Putamen (tissue), 1 donor: ENCODE data around the gene TNRC18.
A peak's percentile ranks its signal among the peaks of the same experiment; 100 is the strongest.

Source experiments
- DNase-seq: peaks from one replicate; pipeline ENCODE4 v3.0.0-alpha.2; 2016; ENCODE audit warnings: low spot score

The TNRC18 gene

DNA sequence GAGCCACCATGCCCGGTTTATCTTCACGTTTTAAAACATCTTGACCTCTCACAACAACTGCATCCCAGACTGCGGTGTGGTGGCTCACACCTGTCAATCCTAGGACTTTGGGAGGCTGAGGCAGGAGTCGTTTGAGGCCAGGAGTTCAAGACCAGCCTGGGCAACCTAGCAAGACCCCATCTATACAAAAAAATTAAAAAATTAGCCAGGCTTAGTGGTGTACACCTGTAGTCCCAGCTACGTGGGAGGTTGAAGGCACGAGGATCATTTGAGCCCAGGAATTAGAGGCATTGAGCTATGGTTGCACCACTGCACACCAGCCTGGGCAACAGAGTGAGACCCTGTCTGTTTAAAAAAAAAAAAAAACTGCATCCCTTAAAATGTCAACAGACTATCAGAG is 20.2 kb downstream of the TNRC18 start:
- DNase-seq = no peak

DNA sequence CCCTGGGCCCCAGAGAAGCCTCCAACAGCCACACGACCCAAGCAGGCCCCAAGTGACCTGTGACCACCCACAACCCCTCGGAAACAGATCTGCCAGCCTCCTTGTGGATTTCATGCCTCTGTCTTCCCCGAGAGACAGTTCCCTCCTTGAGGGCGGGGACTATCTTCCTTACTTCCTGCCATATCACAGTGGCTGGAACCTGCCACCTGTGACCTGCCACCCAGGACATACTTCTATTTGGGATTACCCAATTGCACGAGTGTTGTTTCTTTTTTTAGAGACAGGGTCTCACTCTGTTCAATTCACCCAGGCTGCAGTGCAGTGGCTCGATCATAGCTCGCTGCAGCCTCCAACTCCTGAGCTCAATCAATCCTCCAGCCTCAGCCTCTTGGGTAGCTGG is 25.9 kb downstream of the TNRC18 start:
- DNase-seq = no peak

DNA sequence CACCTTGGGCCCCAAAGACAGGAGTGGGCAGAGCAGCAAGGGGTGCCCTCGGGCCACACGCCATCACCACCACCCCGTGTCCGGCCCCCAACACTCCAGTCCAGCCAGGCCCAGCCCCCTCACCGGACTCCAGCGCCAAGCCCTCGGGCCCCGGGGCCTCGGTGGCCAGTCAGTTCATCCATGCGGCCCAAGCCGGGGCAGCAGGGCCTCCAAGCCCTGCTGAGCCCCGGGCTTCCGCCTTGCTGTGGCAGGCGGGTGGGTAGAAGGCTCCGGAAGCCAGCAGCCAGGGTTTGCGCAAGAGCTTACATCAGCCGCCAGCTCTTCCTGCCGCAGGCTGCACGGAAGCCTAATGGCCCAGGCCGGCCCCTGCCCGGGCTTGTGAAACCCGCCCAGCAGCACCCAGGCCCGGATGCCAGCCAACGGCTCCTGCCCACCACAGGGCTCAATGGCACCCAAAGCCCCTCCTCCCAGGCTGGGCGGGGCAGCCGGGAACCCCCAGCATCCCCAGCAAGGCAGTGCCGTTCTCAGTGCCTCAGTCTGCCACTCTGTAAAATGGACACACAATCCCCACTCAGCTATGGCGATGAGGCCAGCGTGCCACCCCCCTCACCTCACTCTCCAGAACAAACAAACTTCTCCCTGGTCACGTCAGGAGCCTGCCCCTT is 26.5 kb downstream of the TNRC18 start:
- DNase-seq = peak; percentile 65

DNA sequence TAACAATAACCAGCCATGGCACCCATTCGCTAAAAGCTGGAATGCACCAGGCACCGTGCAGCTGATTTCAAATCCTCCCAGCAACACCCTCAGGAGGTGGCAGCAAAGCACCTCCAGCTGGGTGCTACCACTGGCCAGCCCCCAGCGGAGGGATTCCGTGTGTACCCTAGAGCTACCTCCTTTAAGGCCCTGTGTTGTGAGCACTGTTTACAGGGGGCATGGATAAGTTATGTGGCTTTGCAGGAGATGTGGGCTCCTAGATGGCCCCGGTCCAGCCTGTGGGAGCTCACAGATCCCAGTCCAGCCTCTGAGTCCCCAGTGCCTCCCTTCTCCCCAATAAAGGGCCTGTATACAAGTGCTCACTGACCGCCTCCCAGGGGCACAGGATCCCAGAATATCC is 27.1 kb downstream of the TNRC18 start:
- no peak for DNase-seq

DNA sequence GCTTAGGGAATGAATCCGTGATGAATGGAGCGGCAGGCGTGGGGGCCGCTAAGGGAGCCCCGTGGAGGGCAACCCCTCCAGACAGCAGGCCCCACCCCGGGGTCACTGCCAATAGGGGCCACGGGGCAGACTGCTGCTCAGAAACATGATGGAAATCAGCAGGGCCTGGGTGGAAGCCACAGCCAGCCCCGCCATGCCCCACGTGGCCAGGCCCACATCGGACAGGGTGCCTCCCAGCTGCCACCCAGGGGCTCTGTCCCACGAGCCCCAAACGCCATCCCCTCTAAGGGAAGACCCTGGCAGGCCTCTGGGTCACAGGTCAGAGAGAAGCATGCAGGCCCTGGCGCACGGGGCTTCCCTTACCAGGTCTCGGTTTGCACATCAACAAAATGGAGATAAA is 28.4 kb downstream of the TNRC18 start:
- DNase-seq = no peak

GRCh38 chr7:5394264-5395105 is 29.1 kb downstream of the TNRC18 start:
- DNase-seq = no peak

DNA sequence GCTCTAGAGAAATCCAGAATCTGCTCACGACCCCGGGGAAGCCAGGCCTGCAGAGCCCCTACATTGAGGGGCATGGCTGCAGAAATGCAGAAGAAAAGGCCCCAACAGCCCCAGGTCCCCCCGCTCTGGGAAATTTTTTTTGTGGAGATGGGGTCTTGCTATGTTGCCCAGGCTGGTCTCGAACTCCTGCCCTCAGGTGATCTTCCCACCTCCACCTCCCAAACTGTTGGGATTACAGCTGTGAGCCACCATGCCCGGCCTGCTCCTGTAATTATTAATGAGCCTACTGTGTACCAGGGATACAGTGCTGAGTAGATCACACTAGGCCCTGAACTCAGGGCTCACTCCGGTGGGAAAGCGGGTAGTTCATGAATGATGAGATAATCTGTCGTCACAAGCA is 29.9 kb downstream of the TNRC18 start:
- no peak for DNase-seq

- no peak for DNase-seq
These were observed 30.3 kb downstream of the TNRC18 start for GRCh38 chr7:5393328-5393727.

GRCh38 chr7:5390918-5391317 is 32.7 kb downstream of the TNRC18 start:
- DNase-seq = no peak

GRCh38 chr7:5388905-5389433 is 34.7 kb downstream of the TNRC18 start:
- DNase-seq = no peak

- no peak for DNase-seq
These were observed 35.2 kb downstream of the TNRC18 start for GRCh38 chr7:5388273-5388901.

- no peak for DNase-seq
These were observed 35.9 kb downstream of the TNRC18 start for GRCh38 chr7:5387711-5388245.

DNA sequence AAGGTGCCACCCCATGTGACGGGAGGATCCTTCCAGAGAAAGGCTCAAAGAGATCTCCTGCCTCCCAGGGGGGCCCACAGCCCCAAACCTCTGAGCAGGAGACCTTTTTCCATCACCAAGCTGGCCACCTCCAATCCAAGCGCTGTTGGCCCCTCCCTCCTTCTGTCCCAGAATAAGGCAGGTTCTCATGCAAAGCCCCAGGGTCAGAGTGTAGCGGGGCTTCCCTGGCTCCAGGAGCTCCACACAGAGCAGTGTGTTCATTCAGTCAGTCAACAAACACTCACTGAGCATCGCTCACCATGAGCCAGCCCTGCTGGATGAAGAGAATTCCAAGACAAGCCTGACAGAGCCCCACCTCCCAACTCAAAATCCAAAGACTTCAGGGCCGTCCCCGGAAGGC is 39.0 kb downstream of the TNRC18 start:
- DNase-seq = no peak

DNA sequence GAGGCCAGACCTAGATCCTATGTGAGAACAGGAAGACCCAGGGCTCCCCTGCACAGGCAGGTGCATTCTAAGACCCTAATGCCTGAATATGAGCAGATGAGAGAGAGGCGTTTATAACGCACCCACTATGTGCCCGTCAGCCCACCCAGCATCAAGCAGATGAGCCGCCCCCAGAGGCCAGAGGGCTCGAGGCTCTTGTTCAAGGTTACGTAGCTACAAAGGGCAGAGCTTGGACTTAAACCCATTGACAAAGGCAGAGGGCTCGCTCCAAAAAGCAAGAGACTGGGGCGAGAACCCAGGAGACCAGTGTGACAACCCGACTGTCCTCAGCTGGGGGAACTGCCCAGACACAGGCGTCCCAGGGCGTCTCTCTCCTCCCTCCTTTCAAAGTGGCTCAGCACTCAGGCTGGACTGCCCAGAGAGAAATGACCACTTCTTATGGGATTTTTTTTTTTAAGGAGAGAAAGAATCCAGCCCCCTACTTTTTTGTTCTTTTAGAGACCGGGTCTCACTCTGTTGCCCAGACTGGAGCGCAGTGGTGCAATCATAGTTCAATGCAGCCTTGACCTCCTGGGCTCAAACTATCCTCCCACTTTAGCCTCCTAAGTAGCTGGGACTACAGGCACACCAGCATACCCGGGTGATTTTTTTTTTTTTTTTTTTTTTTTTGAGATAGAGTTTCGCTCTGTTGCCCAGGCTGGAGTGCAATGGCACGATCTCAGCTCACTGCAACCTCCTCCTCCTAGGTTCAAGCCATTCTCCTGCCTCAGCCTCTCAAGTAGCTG is 40.1 kb downstream of the TNRC18 start:
- no peak for DNase-seq

DNA sequence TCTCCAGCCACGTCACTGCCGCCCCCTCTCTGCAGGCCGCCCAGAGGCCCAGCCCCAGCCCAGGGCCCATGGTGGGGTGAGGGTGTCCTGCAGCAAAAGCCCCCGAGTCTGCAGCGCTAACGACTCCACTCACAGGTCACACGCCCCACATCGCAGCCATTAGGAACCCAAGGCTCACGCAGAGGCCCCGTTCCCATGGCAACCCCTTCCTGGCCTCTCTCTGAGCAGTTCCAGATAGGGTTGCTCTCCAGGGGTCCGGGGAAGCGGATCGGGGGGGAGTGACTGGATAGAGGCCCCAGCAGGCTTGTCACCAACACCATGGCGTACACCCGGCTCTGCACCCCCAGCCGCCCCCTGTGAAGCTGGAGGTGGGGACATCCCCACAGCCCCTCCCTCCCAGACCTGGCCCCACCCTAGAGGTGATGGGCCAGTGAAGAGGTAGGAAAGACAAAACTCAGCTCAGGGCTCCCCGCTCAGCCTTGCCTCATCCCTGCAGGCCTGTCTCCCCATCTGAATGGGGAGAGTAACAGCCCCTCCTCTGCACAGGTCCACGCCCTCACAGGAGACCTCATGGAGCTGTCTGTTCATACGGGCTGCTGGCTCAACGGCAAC is 41.2 kb downstream of the TNRC18 start:
- DNase-seq = peak; percentile 21

- no peak for DNase-seq
These were observed 42.4 kb downstream of the TNRC18 start for GRCh38 chr7:5381071-5381772.

DNA sequence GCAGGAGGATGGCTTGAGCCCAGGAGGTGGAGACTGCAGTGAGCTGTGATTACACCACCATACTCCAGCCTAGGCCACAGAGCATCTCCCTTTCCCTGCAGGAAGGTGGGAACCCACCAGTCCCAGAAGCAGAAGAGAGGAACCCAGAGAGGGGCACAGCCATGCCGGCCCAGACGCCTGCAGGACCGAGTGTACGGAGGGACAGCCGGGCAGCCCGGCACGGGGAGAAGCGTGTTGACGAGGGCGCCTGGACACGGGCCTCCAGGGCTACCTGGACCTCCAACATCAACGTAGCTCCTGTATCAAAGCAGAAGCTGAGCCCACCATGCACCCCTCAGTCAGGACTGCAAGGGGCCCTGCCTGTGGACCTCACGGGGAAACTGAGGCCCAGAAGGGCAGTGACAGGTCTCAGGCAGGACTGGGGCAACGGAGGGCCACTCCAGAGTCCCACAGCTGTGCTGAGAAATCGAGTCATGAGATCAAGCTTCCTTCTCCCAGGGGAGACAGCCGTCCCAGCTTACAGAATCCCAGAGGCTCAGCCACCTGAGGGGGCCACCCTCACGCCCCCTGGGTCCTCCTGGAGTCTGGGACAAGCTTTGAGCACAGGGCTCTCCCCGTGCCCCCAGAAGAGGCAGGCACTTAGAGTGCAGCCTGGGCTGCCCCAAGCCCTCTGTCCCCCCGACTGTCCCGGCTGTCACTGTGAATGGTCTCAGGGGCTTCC is 43.1 kb downstream of the TNRC18 start:
- no peak for DNase-seq

DNA sequence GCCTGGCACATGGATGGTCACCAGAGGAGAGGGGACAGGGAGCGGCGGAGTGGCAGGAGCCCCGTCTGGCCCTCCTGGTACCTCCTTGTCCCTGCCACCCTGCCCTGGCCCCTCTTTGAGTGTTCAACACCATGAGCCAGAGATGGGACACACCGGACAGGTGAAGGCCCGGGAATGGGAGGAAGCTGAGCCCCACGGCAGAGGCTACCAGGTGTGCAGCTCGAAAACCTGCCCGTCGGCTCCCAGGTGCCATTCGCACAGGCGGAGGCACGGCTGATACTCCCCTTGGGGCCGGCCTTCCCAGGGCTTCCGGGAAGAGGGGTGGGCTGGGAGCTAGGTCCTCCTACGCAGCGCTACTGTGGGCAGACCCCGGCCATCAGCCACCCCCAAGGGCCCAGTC is 44.1 kb downstream of the TNRC18 start:
- DNase-seq = no peak

- no peak for DNase-seq
These were observed 45.8 kb downstream of the TNRC18 start for GRCh38 chr7:5377816-5378215.

GRCh38 chr7:5377279-5377678 is 46.4 kb downstream of the TNRC18 start:
- DNase-seq = no peak
